CD14-positive monocyte (primary cell): Measurements from ENCODE around the gene ST6GALNAC3. TPM values are rescaled to one million over a fixed set of nuclear protein-coding genes. Genes with fewer than 3 reads are reported as not detected.

Source experiments
- DNase-seq, 3 donors: peaks; one replicate each; pipeline ENCODE4 v3.0.0-alpha.2; 2011 to 2022
- H2AFZ ChIP-seq: 2 replicates; pipeline ENCODE4 v1.6.0; 2012; ENCODE audit warnings: mild to moderate bottlenecking, low read depth, low read length, inconsistent platforms; ENCODE audit not compliant: insufficient read depth, poor library complexity, severe bottlenecking
- H3K27ac ChIP-seq, 2 donors: 1 replicate in 1 of 2; 2 replicates in 1 of 2; pipeline ENCODE4 v1.5.1; 2012 to 2013; ENCODE audit warnings: low read length in 2 of 2, control low read depth in 1 of 2, inconsistent platforms in 1 of 2, low read depth in 1 of 2, mild to moderate bottlenecking in 1 of 2
- H3K27me3 ChIP-seq, 2 donors: one replicate each; pipeline versions ENCODE4 v1.6.0 to v1.6.1; 2011 to 2013; ENCODE audit warnings: low read length in 2 of 2; ENCODE audit not compliant: control insufficient read depth in 2 of 2, insufficient read depth in 2 of 2
- H3K36me3 ChIP-seq, 2 donors: replicated peaks in 1 of 2; 1 replicate in 1 of 2; 2 replicates in 1 of 2; pipeline versions ENCODE4 v1.5.1 to v1.6.1; 2012 to 2013; ENCODE audit warnings: low read length in 2 of 2, control low read depth in 1 of 2, inconsistent platforms in 1 of 2, mild to moderate bottlenecking in 1 of 2; ENCODE audit not compliant: insufficient read depth in 2 of 2, control insufficient read depth in 1 of 2
- H3K4me1 ChIP-seq, 2 donors: 1 replicate in 1 of 2; 2 replicates in 1 of 2; pipeline versions ENCODE4 v1.5.1 to v1.6.1; 2012 to 2013; ENCODE audit warnings: low read length in 2 of 2, control low read depth in 1 of 2, inconsistent platforms in 1 of 2, mild to moderate bottlenecking in 1 of 2, moderate library complexity in 1 of 2; ENCODE audit not compliant: insufficient read depth in 2 of 2, control insufficient read depth in 1 of 2
- H3K4me2 ChIP-seq: replicated peaks from 2 replicates; pipeline ENCODE3; 2012; ENCODE audit warnings: low read length, moderate library complexity, mild to moderate bottlenecking; ENCODE audit not compliant: poor library complexity, severe bottlenecking; ENCODE audit errors: extremely low read depth
- H3K4me3 ChIP-seq, 3 experiments: fragments of 200-600 bp in 1 of 3; sonication (generic) in 1 of 3; replicated peaks in 1 of 3; 1 replicate in 2 of 3; 2 replicates in 1 of 3; pipeline ENCODE4 v1.5.1; 2011 to 2013; ENCODE audit warnings: low read length in 3 of 3, mild to moderate bottlenecking in 3 of 3, control low read depth in 2 of 3, low read depth in 2 of 3, inconsistent platforms in 1 of 3, moderate library complexity in 1 of 3
- H3K79me2 ChIP-seq: 2 replicates; pipeline ENCODE4 v1.6.0; 2012; ENCODE audit warnings: mild to moderate bottlenecking, control low read depth, inconsistent platforms, low read length, moderate library complexity; ENCODE audit not compliant: insufficient read depth
- H3K9ac ChIP-seq: 2 replicates; pipeline ENCODE4 v1.6.0; 2017; ENCODE audit warnings: low read length, mild to moderate bottlenecking; ENCODE audit not compliant: insufficient read depth, poor library complexity, severe bottlenecking
- H3K9me3 ChIP-seq, 2 donors: replicated peaks in 1 of 2; 1 replicate in 1 of 2; 2 replicates in 1 of 2; pipeline versions ENCODE4 v1.5.1 to v1.6.1; 2012 to 2013; ENCODE audit warnings: low read length in 2 of 2, control low read depth in 1 of 2; ENCODE audit not compliant: control insufficient read depth in 1 of 2, insufficient read depth in 1 of 2
- H4K20me1 ChIP-seq: 2 replicates; pipeline ENCODE4 v1.6.0; 2012; ENCODE audit warnings: mild to moderate bottlenecking, low read length, control low read depth, moderate library complexity; ENCODE audit not compliant: insufficient read depth
- H3K27ac Mint-ChIP-seq, 7 donors: one replicate each; pipeline ENCODE4 v1.8.0; 2020; ENCODE audit warnings: mild to moderate bottlenecking in 7 of 7, mixed read lengths in 7 of 7, moderate library complexity in 6 of 7, inconsistent platforms in 2 of 7
- H3K27me3 Mint-ChIP-seq, 3 donors: one replicate each; pipeline ENCODE4 v1.8.0; 2021 to 2022; ENCODE audit warnings: low read depth in 3 of 3, mild to moderate bottlenecking in 3 of 3, mixed read lengths in 3 of 3, moderate library complexity in 3 of 3, inconsistent platforms in 1 of 3
- H3K36me3 Mint-ChIP-seq, 2 donors: one replicate each; pipeline ENCODE4 v1.8.0; 2020; ENCODE audit warnings: mixed read lengths in 2 of 2, inconsistent platforms in 1 of 2, mild to moderate bottlenecking in 1 of 2
- H3K4me1 Mint-ChIP-seq: one replicate; pipeline ENCODE4 v1.8.0; 2020; ENCODE audit warnings: mild to moderate bottlenecking, mixed read lengths
- H3K4me3 Mint-ChIP-seq, 2 donors: one replicate each; pipeline ENCODE4 v1.8.0; 2020; ENCODE audit warnings: mild to moderate bottlenecking in 2 of 2, mixed read lengths in 2 of 2, moderate library complexity in 1 of 2
- H3K9me3 Mint-ChIP-seq, 7 donors: one replicate each; pipeline ENCODE4 v1.8.0; 2020 to 2022; ENCODE audit warnings: mixed read lengths in 7 of 7, mild to moderate bottlenecking in 6 of 7, moderate library complexity in 6 of 7, inconsistent platforms in 2 of 7
- CTCF ChIP-seq: fragments of 200-600 bp; IDR thresholded peaks from one replicate; pipeline ENCODE4 v1.8.0; 2022; ENCODE audit warnings: antibody characterized with exemption, mild to moderate bottlenecking
- WGBS: methylation state at CpG from one replicate; pipeline ENCODE4 v1.1.5; 2013; ENCODE audit warnings: missing lambda C conversion rate; ENCODE audit not compliant: insufficient coverage; 5-methylcytosine and 5-hydroxymethylcytosine counted together
- intact Hi-C, 2 donors: fragments of 100-400 bp; cut with micrococcal nuclease; formaldehyde crosslinking; loops; one replicate each; pipeline versions ENCODE4 v1.15.0 to v1.15.1; 2023
- polyA plus RNA-seq, 3 donors: library from polyadenylated mRNA; depleted of rRNA in 1 of 3; unstranded in 2 of 3; stranded (reverse) in 1 of 3; fragments of 300-500 nt in 2 of 3; fragments of >200 nt in 1 of 3; fragmentation: Illumina TruSeq in 2 of 3; gene quantifications; 1 replicate in 2 of 3; 2 replicates in 1 of 3; pipeline ENCODE4 v1.2.3, GENCODE V29; 2012 to 2021

ST6GALNAC3 gene
- polyA plus RNA-seq, 3 donors = 6.5 to 9.2 (median 7.6) TPM

- Histone ChIP-seq H4K20me1 (no peaks in the 10 kb centered on the region), H3K27me3 (no peaks in the 10 kb centered on the region), H3K4me3 (no peak overlapping the region), H3K79me2 (no peaks in the 10 kb centered on the region), H3K9me3 (no peaks in the 10 kb centered on the region), H3K27ac (no peak overlapping the region), H3K36me3 (no peaks in the 10 kb centered on the region), H3K4me2 (no peak overlapping the region), H2AFZ (no peak overlapping the region), H3K9ac (no peak overlapping the region), H3K4me1 (no peaks in the 10 kb centered on the region)
- no peak for DNase-seq
- intact Hi-C loops = no loop called here
- TF ChIP-seq CTCF = no peak
- peaks cover 0 to 2% (median 1%) of the 10 kb centered on the region in 3 donors for H3K27me3 Mint-ChIP-seq
- no peaks in the 10 kb centered on the region for H3K36me3 Mint-ChIP-seq
- H3K4me1 Mint-ChIP-seq = peaks cover 2% of the 10 kb centered on the region
- no peak overlapping the region for H3K4me3 Mint-ChIP-seq
- peaks cover 0 to 10% (median 6%) of the 10 kb centered on the region in 7 donors for H3K9me3 Mint-ChIP-seq
- 87% methylated on average over 2 of the region's 2 CpGs for WGBS
- H3K27ac Mint-ChIP-seq = no peak overlapping the region
Measured at GRCh38 chr1:76176000-76176399, 101.5 kb downstream of the ST6GALNAC3 start.

GRCh38 chr1:76177615-76178014, 103.1 kb downstream of the ST6GALNAC3 start:
- no peaks in the 10 kb centered on the region for H3K27me3 ChIP-seq
- intact Hi-C loops = no loop called here
- no peaks in the 10 kb centered on the region for H3K36me3 ChIP-seq
- no peak overlapping the region for H2AFZ ChIP-seq
- Mint-ChIP-seq H3K4me1 (peaks cover 2% of the 10 kb centered on the region), H3K27me3 (peaks cover 0 to 1% (median 0%) of the 10 kb centered on the region in 3 donors), H3K27ac (no peak overlapping the region), H3K36me3 (no peaks in the 10 kb centered on the region), H3K9me3 (peaks cover 0 to 4% (median under 1%) of the 10 kb centered on the region in 7 donors), H3K4me3 (no peak overlapping the region)
- no peaks in the 10 kb centered on the region for H3K79me2 ChIP-seq
- no peak overlapping the region for H3K27ac ChIP-seq
- H3K9ac ChIP-seq = no peak overlapping the region
- no peaks in the 10 kb centered on the region for H4K20me1 ChIP-seq
- TF ChIP-seq CTCF = no peak
- no peaks in the 10 kb centered on the region for H3K4me1 ChIP-seq
- DNase-seq = no peak
- no peak overlapping the region for H3K4me3 ChIP-seq
- no peaks in the 10 kb centered on the region for H3K9me3 ChIP-seq
- H3K4me2 ChIP-seq = no peak overlapping the region
- WGBS = 100% methylated on average over 3 of the region's 8 CpGs
